ENCODE measurements around the gene MAPK8IP2. TPM values are rescaled to one million over a fixed set of nuclear protein-coding genes. Genes with fewer than 3 reads are reported as not detected.
"Not testable (repeated sequence)": the region's sequence is repeated elsewhere in the genome, so short reads cannot be mapped to it uniquely, and the experiment has no call there.

The MAPK8IP2 gene
- total RNA-seq, 2 experiments from 2014 or later: 0.05 to 0.15 TPM

GRCh38 chr22:50605613-50606074 is 5.1 kb downstream of the MAPK8IP2 start:
- no peak for DNase-seq
- peaks cover 3% of the 10 kb centered on the region for H3K4me1 Mint-ChIP-seq (ENCODE audit: low read depth)
- intact Hi-C loops (cut with micrococcal nuclease): no loop called here
- CTCF ChIA-PET: no interaction called here
- H3K9me3 Mint-ChIP-seq: no peaks in the 10 kb centered on the region
- H3K27me3 Mint-ChIP-seq (ENCODE audit: low read depth): peaks cover 43% of the 10 kb centered on the region
- H3K27ac Mint-ChIP-seq: no peak overlapping the region
- no peaks in the 10 kb centered on the region for H3K36me3 Mint-ChIP-seq (ENCODE audit: low read depth)
- H3K4me3 Mint-ChIP-seq: no peak overlapping the region

GRCh38 chr22:50606165-50606945 is 5.8 kb downstream of the MAPK8IP2 start:
- intact Hi-C loops (cut with micrococcal nuclease): no loop called here
- CTCF ChIA-PET: interaction anchor here (0.7 kb wide), 1 partner anchor 43 kb away, joined by 4 read pairs; no protein-coding TSS in a partner anchor
- H3K27me3 Mint-ChIP-seq (ENCODE audit: low read depth): peaks cover 43% of the 10 kb centered on the region

GRCh38 chr22:50606946-50607658 is 6.5 kb downstream of the MAPK8IP2 start:
- no peak for DNase-seq
- intact Hi-C loops (cut with micrococcal nuclease): no loop called here
- H3K27ac Mint-ChIP-seq: no peak overlapping the region
- H3K4me3 Mint-ChIP-seq: no peak overlapping the region
- H3K27me3 Mint-ChIP-seq (ENCODE audit: low read depth): peaks cover 36% of the 10 kb centered on the region
- CTCF ChIA-PET: interaction anchor here (0.7 kb wide), 1 partner anchor 44 kb away, joined by 4 read pairs; no protein-coding TSS in a partner anchor
- H3K9me3 Mint-ChIP-seq: no peaks in the 10 kb centered on the region
- no peaks in the 10 kb centered on the region for H3K4me1 Mint-ChIP-seq (ENCODE audit: low read depth)
- H3K36me3 Mint-ChIP-seq (ENCODE audit: low read depth): no peaks in the 10 kb centered on the region

More at GRCh38 chr22:50606165-50606945, 5.8 kb downstream of the MAPK8IP2 start:
- no peak overlapping the region for H3K4me3 Mint-ChIP-seq
- H3K27ac Mint-ChIP-seq: no peak overlapping the region
- H3K4me1 Mint-ChIP-seq (ENCODE audit: low read depth): peaks cover 3% of the 10 kb centered on the region
- no peak for DNase-seq
- no peaks in the 10 kb centered on the region for H3K9me3 Mint-ChIP-seq
- H3K36me3 Mint-ChIP-seq (ENCODE audit: low read depth): no peaks in the 10 kb centered on the region

GRCh38 chr22:50607659-50608020 is 7.0 kb downstream of the MAPK8IP2 start:
- Mint-ChIP-seq H3K4me1 (ENCODE audit: low read depth) (peaks cover 2% of the 10 kb centered on the region), H3K9me3 (no peaks in the 10 kb centered on the region), H3K27me3 (ENCODE audit: low read depth) (peaks cover 32% of the 10 kb centered on the region), H3K36me3 (ENCODE audit: low read depth) (no peaks in the 10 kb centered on the region), H3K4me3 (no peak overlapping the region), H3K27ac (no peak overlapping the region)
- DNase-seq: no peak
- intact Hi-C loops (cut with micrococcal nuclease): no loop called here
- CTCF ChIA-PET: no interaction called here

- H3K27me3 Mint-ChIP-seq (ENCODE audit: low read depth): peaks cover 29% of the 10 kb centered on the region
- H3K4me3 Mint-ChIP-seq; H3K27ac Mint-ChIP-seq; H3K9me3 Mint-ChIP-seq; H3K36me3 Mint-ChIP-seq (ENCODE audit: low read depth); intact Hi-C loops (cut with micrococcal nuclease); H3K4me1 Mint-ChIP-seq (ENCODE audit: low read depth); DNase-seq: not testable (repeated sequence)
- CTCF ChIA-PET: interaction anchor here (1.0 kb wide), 1 partner anchor 152 kb away, joined by 3 read pairs; no protein-coding TSS in a partner anchor
Observed at GRCh38 chr22:50608058-50608840, 7.7 kb downstream of the MAPK8IP2 start.

GRCh38 chr22:50608996-50609395 is 8.4 kb downstream of the MAPK8IP2 start:
- CTCF ChIA-PET: interaction anchor here (1.0 kb wide), 1 partner anchor 153 kb away, joined by 3 read pairs; no protein-coding TSS in a partner anchor
- Mint-ChIP-seq H3K36me3 (ENCODE audit: low read depth) (no peaks in the 10 kb centered on the region), H3K4me3 (no peak overlapping the region), H3K9me3 (no peaks in the 10 kb centered on the region), H3K27ac (no peak overlapping the region), H3K4me1 (ENCODE audit: low read depth) (peaks cover 4% of the 10 kb centered on the region), H3K27me3 (ENCODE audit: low read depth) (peaks cover 27% of the 10 kb centered on the region)
- intact Hi-C loops (cut with micrococcal nuclease): no loop called here
- no peak for DNase-seq

- DNase-seq: no peak
- Mint-ChIP-seq H3K27me3 (ENCODE audit: low read depth) (peaks cover 27% of the 10 kb centered on the region), H3K36me3 (ENCODE audit: low read depth) (no peaks in the 10 kb centered on the region), H3K27ac (no peak overlapping the region), H3K9me3 (no peaks in the 10 kb centered on the region), H3K4me3 (no peak overlapping the region), H3K4me1 (ENCODE audit: low read depth) (peaks cover 4% of the 10 kb centered on the region)
- intact Hi-C loops (cut with micrococcal nuclease): no loop called here
- CTCF ChIA-PET: no interaction called here
Observed at GRCh38 chr22:50609599-50609998, 9.0 kb downstream of the MAPK8IP2 start.

GRCh38 chr22:50610041-50610451 is 9.5 kb downstream of the MAPK8IP2 start:
- Mint-ChIP-seq H3K36me3 (ENCODE audit: low read depth) (no peaks in the 10 kb centered on the region), H3K27ac (no peak overlapping the region), H3K9me3 (no peaks in the 10 kb centered on the region), H3K4me3 (no peak overlapping the region), H3K27me3 (ENCODE audit: low read depth) (peaks cover 27% of the 10 kb centered on the region), H3K4me1 (ENCODE audit: low read depth) (peaks cover 4% of the 10 kb centered on the region)
- no peak for DNase-seq
- intact Hi-C loops (cut with micrococcal nuclease): no loop called here
- CTCF ChIA-PET: no interaction called here

- H3K4me3 Mint-ChIP-seq: no peak overlapping the region
- intact Hi-C loops (cut with micrococcal nuclease): no loop called here
- DNase-seq: no peak
- H3K9me3 Mint-ChIP-seq: no peaks in the 10 kb centered on the region
- H3K27me3 Mint-ChIP-seq (ENCODE audit: low read depth): peaks cover 27% of the 10 kb centered on the region
- no peaks in the 10 kb centered on the region for H3K36me3 Mint-ChIP-seq (ENCODE audit: low read depth)
- CTCF ChIA-PET: no interaction called here
- H3K27ac Mint-ChIP-seq: no peak overlapping the region
- H3K4me1 Mint-ChIP-seq (ENCODE audit: low read depth): peaks cover 4% of the 10 kb centered on the region
Observed at GRCh38 chr22:50610581-50610980, 10.0 kb downstream of the MAPK8IP2 start.

GRCh38 chr22:50611341-50612060 is 10.9 kb downstream of the MAPK8IP2 start:
- CTCF ChIA-PET: interaction anchor here (0.6 kb wide), 1 partner anchor 111 kb away, joined by 3 read pairs; no protein-coding TSS in a partner anchor
- H3K4me3 Mint-ChIP-seq: no peak overlapping the region
- intact Hi-C loops (cut with micrococcal nuclease): no loop called here
- peaks cover 22% of the 10 kb centered on the region for H3K27me3 Mint-ChIP-seq (ENCODE audit: low read depth)
- peaks cover 4% of the 10 kb centered on the region for H3K4me1 Mint-ChIP-seq (ENCODE audit: low read depth)
- no peak for DNase-seq
- H3K36me3 Mint-ChIP-seq (ENCODE audit: low read depth): no peaks in the 10 kb centered on the region
- no peaks in the 10 kb centered on the region for H3K9me3 Mint-ChIP-seq
- no peak overlapping the region for H3K27ac Mint-ChIP-seq

- Mint-ChIP-seq H3K27ac (no peak overlapping the region), H3K36me3 (ENCODE audit: low read depth) (no peaks in the 10 kb centered on the region), H3K4me1 (ENCODE audit: low read depth) (peaks cover 4% of the 10 kb centered on the region), H3K4me3 (no peak overlapping the region), H3K27me3 (ENCODE audit: low read depth) (peaks cover 20% of the 10 kb centered on the region), H3K9me3 (no peaks in the 10 kb centered on the region)
- intact Hi-C loops (cut with micrococcal nuclease): no loop called here
- no peak for DNase-seq
- CTCF ChIA-PET: interaction anchor here (0.6 kb wide), 1 partner anchor 112 kb away, joined by 3 read pairs; no protein-coding TSS in a partner anchor
Observed at GRCh38 chr22:50612168-50612527, 11.6 kb downstream of the MAPK8IP2 start.

All from activated naive CD4-positive, alpha-beta T cell treated with anti-CD3 and anti-CD28 coated beads for 36 hours (primary cell).